NCI-H446 (cell line): ENCODE results near the gene MPV17L2.

ENCODE experiments used
- DNase-seq, 2 experiments: peaks; one replicate each; lab custom pipeline; 2025; lab: John Stamatoyannopoulos, UW

Gene MPV17L2

GRCh38 chr19:18239303-18239702, 46.3 kb downstream of the MPV17L2 start:
- DNase-seq = no peak

- no peak for DNase-seq
Measured at GRCh38 chr19:18245297-18245696, 52.3 kb downstream of the MPV17L2 start.
